ENCODE measurements around the gene SH3BP4.
"Not testable (repeated sequence)": the region's sequence is repeated elsewhere in the genome, so short reads cannot be mapped to it uniquely, and the experiment has no call there.

The SH3BP4 gene

GRCh38 chr2:235043762-235044500 is 92.1 kb downstream of the SH3BP4 start:
- no peak for DNase-seq

- no peak for DNase-seq
Measured at GRCh38 chr2:235044501-235045271, 92.9 kb downstream of the SH3BP4 start.

GRCh38 chr2:235045336-235045972 is 93.6 kb downstream of the SH3BP4 start:
- DNase-seq, result no peak

GRCh38 chr2:235045973-235046343 is 94.1 kb downstream of the SH3BP4 start:
- DNase-seq, result no peak

- no peak for DNase-seq
Measured at GRCh38 chr2:235046589-235046988, 94.8 kb downstream of the SH3BP4 start.

GRCh38 chr2:235047171-235048160 is 95.6 kb downstream of the SH3BP4 start:
- no peak for DNase-seq

- no peak for DNase-seq
Measured at GRCh38 chr2:235048549-235048948, 96.7 kb downstream of the SH3BP4 start.

GRCh38 chr2:235049069-235049468 is 97.3 kb downstream of the SH3BP4 start:
- DNase-seq, result no peak

- no peak for DNase-seq
Measured at GRCh38 chr2:235049719-235050118, 97.9 kb downstream of the SH3BP4 start.

GRCh38 chr2:235050980-235051351 is 99.1 kb downstream of the SH3BP4 start:
- no peak for DNase-seq

GRCh38 chr2:235051436-235052260 is 99.8 kb downstream of the SH3BP4 start:
- no peak for DNase-seq

- no peak for DNase-seq
Measured at GRCh38 chr2:235052514-235053354, 100.9 kb downstream of the SH3BP4 start.

GRCh38 chr2:235053651-235054050 is 101.8 kb downstream of the SH3BP4 start:
- no peak for DNase-seq

GRCh38 chr2:235054475-235054874 is 102.7 kb downstream of the SH3BP4 start:
- no peak for DNase-seq

GRCh38 chr2:235054919-235055318 is 103.1 kb downstream of the SH3BP4 start:
- DNase-seq, result no peak

GRCh38 chr2:235055891-235056516 is 104.2 kb downstream of the SH3BP4 start:
- DNase-seq, result no peak

GRCh38 chr2:235056768-235057167 is 105.0 kb downstream of the SH3BP4 start:
- DNase-seq, result no peak

- not testable (repeated sequence) for DNase-seq
Measured at GRCh38 chr2:235057616-235058015, 105.8 kb downstream of the SH3BP4 start.

GRCh38 chr2:235059161-235059560 is 107.3 kb downstream of the SH3BP4 start:
- DNase-seq, result no peak

GRCh38 chr2:235061656-235062055 is 109.8 kb downstream of the SH3BP4 start:
- no peak for DNase-seq

Measured in activated naive CD4-positive, alpha-beta T cell treated with Interleukin-2 at 50 U/mL for 16 hours (primary cell).